Vagina (tissue), 2 donors: ENCODE data around the gene CEP85. TPM values are rescaled to one million over a fixed set of nuclear protein-coding genes. Genes with fewer than 3 reads are reported as not detected.

Source experiments
- DNase-seq, 2 donors: peaks; one replicate each; pipeline ENCODE4 v3.0.0-alpha.2; 2017; ENCODE audit errors: extremely low spot score in 2 of 2
- H3K27ac ChIP-seq: fragments of 200-600 bp; sonication (generic); one replicate; pipeline ENCODE4 v1.5.1; 2019
- H3K27me3 ChIP-seq: fragments of 200-600 bp; sonication (generic); one replicate; pipeline ENCODE4 v1.5.1; 2019
- H3K36me3 ChIP-seq, 2 donors: fragments of 200-600 bp; sonication (generic); one replicate each; pipeline ENCODE4 v1.5.1; 2017 to 2019
- H3K4me1 ChIP-seq: fragments of 200-600 bp; sonication (generic); one replicate; pipeline ENCODE4 v1.5.1; 2019
- H3K4me3 ChIP-seq, 2 donors: fragments of 200-600 bp; sonication (generic); 1 replicate in 1 of 2; 2 replicates in 1 of 2; pipeline ENCODE4 v1.5.1; 2016 to 2019
- H3K9me3 ChIP-seq: fragments of 200-600 bp; sonication (generic); one replicate; pipeline ENCODE4 v1.5.1; 2019
- POLR2A ChIP-seq, 2 donors: fragments of 450-650 bp; IDR thresholded peaks; one replicate each; pipeline ENCODE4 v1.6.1; 2017; ENCODE audit warnings: antibody characterized with exemption in 2 of 2, mild to moderate bottlenecking in 2 of 2, moderate library complexity in 2 of 2
- intact Hi-C: fragments of 100-400 bp; cut with DNase I; formaldehyde crosslinking; loops from one replicate; pipeline ENCODE4 v1.15.1; 2023
- total RNA-seq: library from RNA; depleted of rRNA; stranded (reverse); fragments of >200 nt; gene quantifications from one replicate; pipeline ENCODE4 v1.2.3, GENCODE V29; 2016

The CEP85 gene
- total RNA-seq, 1 donor from 2014 or later = 9.1 TPM

- Histone ChIP-seq H3K9me3 (no peaks in the 10 kb centered on the region), H3K36me3 (no peaks in the 10 kb centered on the region), H3K27ac (no peak overlapping the region), H3K27me3 (no peaks in the 10 kb centered on the region), H3K4me3 (no peak overlapping the region), H3K4me1 (no peaks in the 10 kb centered on the region)
- intact Hi-C loops = no loop called here
- peak in 1 of 2 donors; percentile 72 for DNase-seq
- no peak for TF ChIP-seq POLR2A (IDR thresholded peaks at IDR 0.05)
Measured at GRCh38 chr1:26327956-26328362, 94.0 kb downstream of the CEP85 start.

Other genes with a start within 250 kb of the CEP85 start
- 7.1 TPM for gene PAFAH2, start 236.1 kb upstream of the CEP85 start, total RNA-seq
- 0.74 TPM for gene EXTL1, start 212.4 kb upstream of the CEP85 start, total RNA-seq
- not detected for gene SLC30A2, start 188.1 kb upstream of the CEP85 start, total RNA-seq
- gene TRIM63, start 166.6 kb upstream of the CEP85 start, total RNA-seq = not detected
- 5.6 TPM for gene PDIK1L, start 122.4 kb upstream of the CEP85 start, total RNA-seq
- gene FAM110D, start 75.1 kb upstream of the CEP85 start, total RNA-seq = 4.2 TPM
- not detected for gene C1orf232, start 65.2 kb upstream of the CEP85 start, total RNA-seq
- gene ZNF593, start 64.3 kb upstream of the CEP85 start, total RNA-seq = 18.7 TPM
- not detected for gene ZNF593OS, start 62.4 kb upstream of the CEP85 start, total RNA-seq
- gene CNKSR1, start 56.7 kb upstream of the CEP85 start, total RNA-seq = 21.9 TPM
- gene CATSPER4, start 43.6 kb upstream of the CEP85 start, total RNA-seq = not detected
- 115 TPM for gene SH3BGRL3, start 45.9 kb downstream of the CEP85 start, total RNA-seq
- 7.1 TPM for gene UBXN11, start 72.4 kb downstream of the CEP85 start, total RNA-seq
- gene CD52, start 83.8 kb downstream of the CEP85 start, total RNA-seq = 8.1 TPM
- gene CRYBG2, start 119.9 kb downstream of the CEP85 start, total RNA-seq = 67.0 TPM
- not detected for gene ZNF683, start 138.6 kb downstream of the CEP85 start, total RNA-seq
- gene LIN28A, start 176.6 kb downstream of the CEP85 start, total RNA-seq = not detected
- gene DHDDS, start 198.1 kb downstream of the CEP85 start, total RNA-seq = 24.8 TPM
- 127 TPM for gene HMGN2, start 238.2 kb downstream of the CEP85 start, total RNA-seq